H1 (cell line): Measurements from ENCODE around the gene BMPR1A. TPM values are rescaled to one million over a fixed set of nuclear protein-coding genes. Genes with fewer than 3 reads are reported as not detected.

ENCODE experiments used
- E2F6 ChIP-seq: IDR thresholded peaks from 2 replicates; pipeline ENCODE4 v1.6.1; 2012; ENCODE audit warnings: inconsistent platforms
- SP2 ChIP-seq: IDR thresholded peaks from 2 replicates; pipeline ENCODE4 v1.6.1; 2012; ENCODE audit warnings: mild to moderate bottlenecking, low read length, inconsistent platforms
- polyA plus RNA-seq, 7 experiments: library from polyadenylated mRNA; depleted of rRNA in 3 of 7; stranded (reverse) in 5 of 7; unstranded in 2 of 7; fragments of >200 nt in 5 of 7; fragments of 200-250 nt in 2 of 7; gene quantifications; 1 replicate in 5 of 7; 2 replicates in 1 of 7; 4 replicates in 1 of 7; pipeline versions ENCODE4 v1.2.1 to v1.2.3, GENCODE V29; 2011 to 2013; ENCODE audit warnings: missing spikeins in 2 of 7, mixed read lengths in 2 of 7
- total RNA-seq: library from RNA; stranded (reverse); fragmentation: NEBNext Ultra II Directional; extraction: Animal tissue kit (Norgen Biotek cat#: 25700); gene quantifications from 2 replicates; pipeline ENCODE4 v1.2.1, GENCODE V29; 2021

Gene BMPR1A
- total and polyA plus RNA-seq, 2 of the 8 experiments (the other 6 are each of a cell fraction or from before 2014, with no cell fraction given) = 34.4 to 129 TPM

GRCh38 chr10:86918022-86918471, 161.6 kb downstream of the BMPR1A start (continued):
- no peak for TF ChIP-seq SP2
- TF ChIP-seq E2F6 = no peak
- TF ChIP-seq, all 59 proteins: peak for 0
